ENCODE measurements around the gene ASB10. TPM values are rescaled to one million over a fixed set of nuclear protein-coding genes. Genes with fewer than 3 reads are reported as not detected.
A peak's percentile ranks its signal among the peaks of the same experiment; 100 is the strongest.

Gene ASB10
- total and polyA plus RNA-seq, 2 of the 13 experiments (the other 11 are each of a cell fraction or from before 2014, with no cell fraction given), result not detected

DNA sequence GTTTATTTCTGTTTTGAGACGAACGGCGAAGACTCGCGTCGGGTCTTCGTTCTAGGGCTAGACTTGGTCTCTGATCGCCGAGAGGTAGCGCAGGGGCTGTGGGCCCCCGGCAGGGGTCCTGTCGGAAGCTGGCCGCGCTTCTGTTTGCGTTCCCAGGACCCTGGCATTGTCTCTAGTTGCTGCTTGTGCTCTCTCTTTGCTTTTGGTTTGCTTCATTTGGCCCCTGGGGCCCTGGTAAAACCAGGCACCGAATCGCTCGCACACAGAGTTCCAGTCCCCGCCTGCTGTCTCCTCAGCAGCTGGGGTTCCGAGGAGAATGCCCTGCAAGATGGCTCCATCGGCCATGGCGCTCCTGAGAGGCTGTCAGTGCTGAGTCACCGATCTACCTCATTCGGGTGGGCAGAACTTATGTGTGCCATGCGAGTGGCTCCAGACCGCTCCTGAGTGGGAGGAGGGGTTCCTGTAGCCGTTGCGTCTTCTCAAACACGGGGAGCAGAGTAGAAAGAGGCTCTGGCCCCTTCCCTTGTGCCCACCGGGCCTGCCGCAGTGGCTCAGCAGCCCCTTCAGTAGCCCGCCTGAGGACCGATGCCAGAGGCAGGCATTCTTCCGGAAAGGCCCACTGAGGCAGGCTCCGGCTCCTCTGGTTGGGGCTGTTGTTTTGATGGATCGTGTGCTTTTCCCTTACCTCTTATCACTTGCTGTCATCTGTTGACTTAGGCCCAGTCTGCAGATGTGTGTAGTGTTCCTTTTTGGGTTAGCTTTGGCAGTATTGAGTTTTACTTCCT lies 46.1 kb upstream of the ASB10 start:
- Histone ChIP-seq H3K4me3 (replicated peaks in 1 of 3; ENCODE audit: insufficient read depth in 1 of 3, low read depth in 2 of 3, low read length in 3 of 3) (peak overlapping the region; percentile 90 to 98 (median 91)), H3K79me2 (ENCODE audit: insufficient read depth, low read length) (peaks cover 22% of the 10 kb centered on the region), H3K4me1 (ENCODE audit: insufficient read depth, low read length) (peaks cover 31% of the 10 kb centered on the region), H3K27ac (ENCODE audit: extremely low read length, insufficient read depth, low read length) (peak overlapping the region; percentile 62), H3K4me2 (ENCODE audit: low read depth, low read length) (peak overlapping the region; percentile 96), H3K36me3 (replicated peaks in 1 of 2; ENCODE audit: control insufficient read depth in 1 of 2, insufficient read depth in 2 of 2, low read length in 2 of 2) (peaks cover 6 to 32% of the 10 kb centered on the region in 2 experiments; a peak in 4 of 5 replicates), H3K9me3 (ENCODE audit: low read length) (no peaks in the 10 kb centered on the region), H2AFZ (ENCODE audit: low read length) (no peak overlapping the region), H4K20me1 (ENCODE audit: insufficient read depth, low read length) (peaks cover 12% of the 10 kb centered on the region; the same call in 1 of the 2 replicates), H3K27me3 (ENCODE audit: control insufficient read depth in 1 of 2, insufficient read depth in 2 of 2, low read length in 2 of 2) (no peaks in the 10 kb centered on the region; a peak in 1 of 5 replicates), H3K9ac (ENCODE audit: insufficient read depth, low read depth, low read length) (peak overlapping the region; percentile 81)
- FAIRE-seq, result no peak
- ChIA-PET POLR2A (interaction anchor here (0.7 to 1.3 kb wide), 7 partner anchors 9 to 170 kb away, joined by 3 to 8 read pairs (median 3); partner anchors contain the start of genes FASTK and NUB1), CTCF (ENCODE audit: low intra/inter-chr PET ratio, low total read pairs) (no interaction called here)
- peak; percentile 45 for DNase-seq (ENCODE audit: low spot score)
- intact Hi-C loops (cut with micrococcal nuclease; ENCODE audit: unreplicated experiment) (loop anchor here (2.0 kb wide), 1 partner anchor 16 kb away; the partner anchor contains the start of gene SMARCD3), in situ Hi-C loops (cut with HindIII; ENCODE audit: extremely low pct_ligation_motif_present, low pct_unique_long_range_greater_than_20kb) (no loop called here)
- 1% methylated on average over 24 of the region's 36 CpGs for WGBS (ENCODE audit: low lambda C conversion rate)
- ATAC-seq, result peak; percentile 71
- BruUV-seq (replicated peaks), result TSS peak; percentile 75
- TF ChIP-seq, protein P1, sequence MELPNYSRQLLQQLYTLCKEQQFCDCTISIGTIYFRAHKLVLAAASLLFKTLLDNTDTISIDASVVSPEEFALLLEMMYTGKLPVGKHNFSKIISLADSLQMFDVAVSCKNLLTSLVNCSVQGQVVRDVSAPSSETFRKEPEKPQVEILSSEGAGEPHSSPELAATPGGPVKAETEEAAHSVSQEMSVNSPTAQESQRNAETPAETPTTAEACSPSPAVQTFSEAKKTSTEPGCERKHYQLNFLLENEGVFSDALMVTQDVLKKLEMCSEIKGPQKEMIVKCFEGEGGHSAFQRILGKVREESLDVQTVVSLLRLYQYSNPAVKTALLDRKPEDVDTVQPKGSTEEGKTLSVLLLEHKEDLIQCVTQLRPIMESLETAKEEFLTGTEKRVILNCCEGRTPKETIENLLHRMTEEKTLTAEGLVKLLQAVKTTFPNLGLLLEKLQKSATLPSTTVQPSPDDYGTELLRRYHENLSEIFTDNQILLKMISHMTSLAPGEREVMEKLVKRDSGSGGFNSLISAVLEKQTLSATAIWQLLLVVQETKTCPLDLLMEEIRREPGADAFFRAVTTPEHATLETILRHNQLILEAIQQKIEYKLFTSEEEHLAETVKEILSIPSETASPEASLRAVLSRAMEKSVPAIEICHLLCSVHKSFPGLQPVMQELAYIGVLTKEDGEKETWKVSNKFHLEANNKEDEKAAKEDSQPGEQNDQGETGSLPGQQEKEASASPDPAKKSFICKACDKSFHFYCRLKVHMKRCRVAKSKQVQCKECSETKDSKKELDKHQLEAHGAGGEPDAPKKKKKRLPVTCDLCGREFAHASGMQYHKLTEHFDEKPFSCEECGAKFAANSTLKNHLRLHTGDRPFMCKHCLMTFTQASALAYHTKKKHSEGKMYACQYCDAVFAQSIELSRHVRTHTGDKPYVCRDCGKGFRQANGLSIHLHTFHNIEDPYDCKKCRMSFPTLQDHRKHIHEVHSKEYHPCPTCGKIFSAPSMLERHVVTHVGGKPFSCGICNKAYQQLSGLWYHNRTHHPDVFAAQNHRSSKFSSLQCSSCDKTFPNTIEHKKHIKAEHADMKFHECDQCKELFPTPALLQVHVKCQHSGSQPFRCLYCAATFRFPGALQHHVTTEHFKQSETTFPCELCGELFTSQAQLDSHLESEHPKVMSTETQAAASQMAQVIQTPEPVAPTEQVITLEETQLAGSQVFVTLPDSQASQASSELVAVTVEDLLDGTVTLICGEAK (IDR thresholded peaks at IDR 0.05), result no peak
- TF ChIP-seq, protein P1 (CRISPR knock-in tag; IDR thresholded peaks at IDR 0.05), result no peak
- TF ChIP-seq, protein P2, sequence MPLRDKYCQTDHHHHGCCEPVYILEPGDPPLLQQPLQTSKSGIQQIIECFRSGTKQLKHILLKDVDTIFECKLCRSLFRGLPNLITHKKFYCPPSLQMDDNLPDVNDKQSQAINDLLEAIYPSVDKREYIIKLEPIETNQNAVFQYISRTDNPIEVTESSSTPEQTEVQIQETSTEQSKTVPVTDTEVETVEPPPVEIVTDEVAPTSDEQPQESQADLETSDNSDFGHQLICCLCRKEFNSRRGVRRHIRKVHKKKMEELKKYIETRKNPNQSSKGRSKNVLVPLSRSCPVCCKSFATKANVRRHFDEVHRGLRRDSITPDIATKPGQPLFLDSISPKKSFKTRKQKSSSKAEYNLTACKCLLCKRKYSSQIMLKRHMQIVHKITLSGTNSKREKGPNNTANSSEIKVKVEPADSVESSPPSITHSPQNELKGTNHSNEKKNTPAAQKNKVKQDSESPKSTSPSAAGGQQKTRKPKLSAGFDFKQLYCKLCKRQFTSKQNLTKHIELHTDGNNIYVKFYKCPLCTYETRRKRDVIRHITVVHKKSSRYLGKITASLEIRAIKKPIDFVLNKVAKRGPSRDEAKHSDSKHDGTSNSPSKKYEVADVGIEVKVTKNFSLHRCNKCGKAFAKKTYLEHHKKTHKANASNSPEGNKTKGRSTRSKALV (CRISPR knock-in tag; IDR thresholded peaks at IDR 0.05), result no peak
- TF ChIP-seq SMAD1 (CRISPR knock-in tag; IDR thresholded peaks at IDR 0.05; ENCODE audit: borderline replicate concordance, low read depth), result no peak
- TF ChIP-seq ZNF552 (CRISPR knock-in tag; IDR thresholded peaks at IDR 0.05; ENCODE audit: borderline replicate concordance), result no peak
- TF ChIP-seq, protein P3, sequence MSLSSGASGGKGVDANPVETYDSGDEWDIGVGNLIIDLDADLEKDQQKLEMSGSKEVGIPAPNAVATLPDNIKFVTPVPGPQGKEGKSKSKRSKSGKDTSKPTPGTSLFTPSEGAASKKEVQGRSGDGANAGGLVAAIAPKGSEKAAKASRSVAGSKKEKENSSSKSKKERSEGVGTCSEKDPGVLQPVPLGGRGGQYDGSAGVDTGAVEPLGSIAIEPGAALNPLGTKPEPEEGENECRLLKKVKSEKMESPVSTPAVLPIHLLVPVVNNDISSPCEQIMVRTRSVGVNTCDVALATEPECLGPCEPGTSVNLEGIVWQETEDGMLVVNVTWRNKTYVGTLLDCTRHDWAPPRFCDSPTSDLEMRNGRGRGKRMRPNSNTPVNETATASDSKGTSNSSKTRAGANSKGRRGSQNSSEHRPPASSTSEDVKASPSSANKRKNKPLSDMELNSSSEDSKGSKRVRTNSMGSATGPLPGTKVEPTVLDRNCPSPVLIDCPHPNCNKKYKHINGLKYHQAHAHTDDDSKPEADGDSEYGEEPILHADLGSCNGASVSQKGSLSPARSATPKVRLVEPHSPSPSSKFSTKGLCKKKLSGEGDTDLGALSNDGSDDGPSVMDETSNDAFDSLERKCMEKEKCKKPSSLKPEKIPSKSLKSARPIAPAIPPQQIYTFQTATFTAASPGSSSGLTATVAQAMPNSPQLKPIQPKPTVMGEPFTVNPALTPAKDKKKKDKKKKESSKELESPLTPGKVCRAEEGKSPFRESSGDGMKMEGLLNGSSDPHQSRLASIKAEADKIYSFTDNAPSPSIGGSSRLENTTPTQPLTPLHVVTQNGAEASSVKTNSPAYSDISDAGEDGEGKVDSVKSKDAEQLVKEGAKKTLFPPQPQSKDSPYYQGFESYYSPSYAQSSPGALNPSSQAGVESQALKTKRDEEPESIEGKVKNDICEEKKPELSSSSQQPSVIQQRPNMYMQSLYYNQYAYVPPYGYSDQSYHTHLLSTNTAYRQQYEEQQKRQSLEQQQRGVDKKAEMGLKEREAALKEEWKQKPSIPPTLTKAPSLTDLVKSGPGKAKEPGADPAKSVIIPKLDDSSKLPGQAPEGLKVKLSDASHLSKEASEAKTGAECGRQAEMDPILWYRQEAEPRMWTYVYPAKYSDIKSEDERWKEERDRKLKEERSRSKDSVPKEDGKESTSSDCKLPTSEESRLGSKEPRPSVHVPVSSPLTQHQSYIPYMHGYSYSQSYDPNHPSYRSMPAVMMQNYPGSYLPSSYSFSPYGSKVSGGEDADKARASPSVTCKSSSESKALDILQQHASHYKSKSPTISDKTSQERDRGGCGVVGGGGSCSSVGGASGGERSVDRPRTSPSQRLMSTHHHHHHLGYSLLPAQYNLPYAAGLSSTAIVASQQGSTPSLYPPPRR (CRISPR knock-in tag; IDR thresholded peaks at IDR 0.05; ENCODE audit: borderline replicate concordance), result no peak
